CD4-positive, alpha-beta T cell treated with Interferon alpha-2 for 1 hour (primary cell): ENCODE measurements around the gene FNDC3B.
A peak's percentile ranks its signal among the peaks of the same experiment; 100 is the strongest.

Experiments
- DNase-seq, 2 donors: peaks; one replicate each; pipeline ENCODE4 v3.0.0-alpha.2; 2020 to 2022

The FNDC3B gene

DNA sequence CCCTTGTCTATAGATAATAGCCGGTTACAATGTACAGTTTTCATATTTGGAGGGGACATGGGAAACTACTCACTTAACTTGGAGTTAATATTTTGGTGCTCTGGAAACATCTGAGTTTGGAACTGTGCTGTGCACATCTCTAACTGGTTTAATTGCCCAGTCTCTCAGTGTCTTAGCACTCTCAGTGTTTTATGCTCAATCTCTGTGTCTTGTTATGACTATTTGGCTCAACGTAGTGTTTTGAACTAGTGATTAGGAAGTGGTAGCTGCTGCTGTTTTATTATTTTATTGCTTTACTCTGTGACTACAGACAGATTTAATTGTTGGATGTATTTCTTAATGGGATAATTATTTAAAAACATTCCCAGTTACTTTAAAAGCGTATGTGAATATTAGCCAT lies 17.0 kb downstream of the FNDC3B start:
- DNase-seq, result no peak

DNA sequence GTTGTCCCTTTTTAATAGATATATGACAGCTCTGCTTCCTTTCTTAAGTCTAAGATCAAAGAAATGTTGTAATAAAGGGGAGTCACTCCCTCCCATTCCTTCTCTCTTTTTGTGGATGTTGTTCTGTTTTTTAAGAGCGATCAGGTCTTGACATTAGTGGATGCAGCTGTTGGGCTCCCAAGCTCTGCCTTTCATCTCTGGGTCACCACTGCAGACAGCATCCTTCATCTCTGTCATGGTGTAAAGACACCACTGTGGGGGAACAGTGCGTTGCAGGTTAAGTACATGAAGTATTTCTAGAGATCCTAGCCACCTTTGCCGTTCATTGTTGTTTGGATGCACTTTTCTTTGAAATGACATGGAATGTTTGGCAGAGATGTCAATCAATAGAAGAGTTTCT lies 17.7 kb downstream of the FNDC3B start:
- no peak for DNase-seq

DNA sequence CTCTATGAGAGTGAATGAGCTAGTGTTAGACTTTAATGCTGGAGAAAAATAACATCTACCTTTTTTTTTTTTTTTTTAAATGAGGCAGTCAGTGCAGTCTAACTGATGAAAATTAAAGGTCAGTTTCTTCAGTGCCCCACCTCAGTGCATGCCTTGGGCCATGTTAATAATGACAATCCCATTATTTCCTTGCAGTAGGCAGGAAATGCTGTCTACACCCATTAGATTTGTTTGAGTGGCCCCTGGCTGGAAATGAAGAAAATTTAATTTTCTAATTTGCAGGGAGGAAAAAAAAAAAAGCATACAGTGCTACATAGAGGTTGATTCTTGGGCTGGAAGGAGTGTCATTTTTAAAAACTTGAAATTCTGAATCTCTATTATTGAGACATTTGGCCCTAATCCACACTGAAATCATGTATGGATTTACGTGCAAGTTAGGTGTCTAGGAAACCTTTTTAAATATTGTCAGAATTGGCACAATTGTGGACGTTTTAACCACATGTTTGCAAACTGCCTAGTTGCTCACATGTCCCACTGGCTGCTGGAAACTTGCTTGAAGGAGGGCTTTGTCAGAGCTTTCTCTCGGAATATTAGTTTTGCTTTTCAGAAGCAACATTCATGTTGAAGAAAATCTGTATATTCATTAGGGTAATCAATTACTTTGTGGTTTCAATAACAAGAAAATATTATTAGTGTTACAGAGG lies 18.4 kb downstream of the FNDC3B start:
- no peak for DNase-seq

DNA sequence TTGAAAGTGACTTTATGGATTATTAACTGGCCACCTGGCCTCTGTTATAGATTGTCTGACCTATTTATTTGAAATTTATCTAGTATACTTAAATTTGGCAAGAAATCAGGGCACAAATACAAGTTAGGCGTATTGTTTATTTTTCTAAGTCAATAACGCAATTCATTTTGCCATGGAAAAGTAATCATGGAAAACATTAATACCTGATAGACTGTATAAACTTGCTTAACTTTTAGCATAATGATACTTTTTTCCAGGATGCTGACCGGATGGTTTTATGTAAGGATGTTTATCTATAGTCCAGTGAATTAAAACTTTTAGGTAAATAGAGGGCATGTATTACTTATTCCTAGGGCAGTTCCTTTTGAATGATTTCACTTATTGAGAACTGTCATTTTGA lies 20.2 kb downstream of the FNDC3B start:
- DNase-seq, result no peak

DNA sequence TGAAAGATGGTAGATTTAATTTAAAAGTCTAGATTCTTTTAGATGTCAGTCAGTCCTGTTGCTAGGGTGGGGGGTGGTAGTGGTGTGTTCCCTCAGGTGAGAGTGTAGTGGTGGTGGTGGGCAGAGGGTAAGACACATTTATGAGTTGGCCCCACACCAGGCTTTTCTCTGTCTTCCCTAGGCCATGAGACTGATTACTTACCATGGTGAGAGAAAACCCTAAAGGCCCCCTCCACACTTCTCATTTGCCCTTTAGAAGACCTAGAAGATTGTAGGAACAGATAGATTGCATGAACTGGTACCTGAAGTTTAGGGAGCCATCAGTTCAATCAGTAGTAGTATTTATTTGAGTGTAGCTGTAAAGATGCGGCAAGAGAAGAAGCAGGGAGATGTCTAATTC lies 20.9 kb downstream of the FNDC3B start:
- no peak for DNase-seq

DNA sequence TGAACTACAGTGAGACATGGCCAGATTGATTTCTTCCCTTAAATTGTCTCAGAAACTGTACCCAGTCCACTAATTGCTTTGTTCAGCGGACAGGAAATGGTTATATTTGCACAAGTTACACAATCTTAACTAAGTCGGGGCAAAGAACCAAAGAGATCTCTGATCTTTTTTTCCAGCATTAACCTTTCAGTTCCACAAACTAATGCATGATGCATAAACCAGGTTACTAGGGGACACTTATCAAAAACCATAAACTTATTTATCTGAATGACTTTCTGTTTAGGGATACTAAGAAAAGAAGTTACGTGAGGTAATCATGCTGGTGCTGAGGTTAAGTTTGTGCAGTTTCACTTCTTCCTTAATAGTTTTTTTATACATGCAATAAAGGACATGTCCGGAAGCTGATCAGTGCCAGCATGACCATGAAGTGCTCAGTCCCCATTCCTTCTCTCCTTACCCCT lies 22.4 kb downstream of the FNDC3B start:
- DNase-seq, result peak; percentile 15 to 19

DNA sequence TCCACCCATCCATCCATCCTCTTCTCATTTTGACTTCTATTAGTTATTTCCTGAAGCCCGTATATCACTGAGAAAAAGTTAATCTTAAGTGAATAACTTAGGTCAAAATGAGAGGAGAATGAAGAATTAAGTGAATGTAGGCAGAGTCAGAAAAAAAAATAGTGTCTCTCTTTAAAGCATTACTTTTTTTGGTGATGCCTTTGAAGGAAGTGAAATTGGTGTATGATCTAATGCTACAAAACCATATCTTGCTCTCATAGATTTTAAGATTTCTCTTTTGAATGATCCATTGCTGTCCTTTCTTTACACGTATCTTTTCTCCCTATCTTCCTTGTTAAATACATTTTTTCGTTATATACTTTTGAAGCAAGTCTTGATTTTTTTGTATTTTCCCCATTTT lies 23.4 kb downstream of the FNDC3B start:
- DNase-seq, result no peak

DNA sequence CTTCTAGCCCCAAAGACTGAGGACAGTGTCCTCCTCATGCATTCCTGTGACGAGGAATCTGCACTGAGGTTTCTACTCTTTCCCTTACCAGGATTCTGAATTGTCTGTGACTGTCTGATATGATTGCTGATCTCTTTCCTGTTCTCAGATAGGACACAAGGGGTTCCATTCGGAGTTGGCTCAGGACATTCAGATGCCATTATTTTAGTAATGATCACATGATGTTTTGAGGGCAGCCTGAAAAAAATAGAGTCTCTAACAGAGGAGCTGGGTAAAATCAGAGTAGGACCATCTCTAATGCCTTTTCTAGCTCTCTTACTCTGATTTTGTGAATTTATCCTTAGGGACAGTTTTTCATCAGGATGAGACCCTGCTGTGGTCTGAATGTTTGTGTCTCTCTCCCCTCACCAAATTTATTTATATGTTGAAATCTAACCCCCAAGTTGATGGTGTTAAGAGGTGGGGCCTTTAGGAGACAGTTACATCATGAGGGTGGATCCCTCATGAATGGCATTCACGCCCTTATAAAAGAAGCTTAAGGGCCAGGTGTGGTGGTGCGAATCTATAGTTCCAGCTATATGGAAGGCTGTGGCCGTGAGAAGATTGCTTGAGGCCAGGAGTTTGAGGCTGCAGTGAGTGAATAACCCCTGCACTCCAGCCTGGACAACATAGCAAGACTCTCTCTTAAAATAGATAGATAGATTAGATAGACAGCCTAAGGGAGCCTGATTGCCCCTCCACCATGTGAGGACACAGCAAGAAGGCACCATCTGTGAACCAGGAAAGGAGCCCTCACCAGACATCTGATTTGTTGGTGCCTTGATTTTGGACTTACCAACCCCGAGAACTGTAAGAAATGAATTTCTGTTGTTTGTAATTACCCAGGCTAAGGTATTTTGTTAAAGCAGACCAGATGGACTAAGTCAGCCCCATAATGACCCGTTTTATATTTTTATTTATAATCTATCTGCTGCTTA lies 24.4 kb downstream of the FNDC3B start:
- no peak for DNase-seq

DNA sequence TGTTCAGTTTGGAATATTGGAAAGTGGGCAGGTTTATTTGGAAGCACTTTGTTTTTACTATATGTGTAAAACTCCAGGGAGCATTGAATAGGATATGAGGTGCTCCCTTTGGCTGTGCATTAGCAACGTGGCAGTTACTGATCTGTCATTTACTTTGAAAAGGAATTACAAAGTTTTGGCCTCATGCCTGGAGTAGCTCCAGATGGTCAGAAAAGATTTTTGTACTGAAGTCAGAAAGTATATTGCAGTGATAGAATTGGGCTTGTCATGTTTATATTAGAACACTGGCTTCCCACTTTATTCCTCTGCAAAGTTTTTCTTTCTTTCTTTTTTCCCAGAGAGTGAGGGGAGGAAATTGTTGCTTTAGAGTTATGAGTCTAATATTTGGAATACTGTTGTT lies 26.1 kb downstream of the FNDC3B start:
- DNase-seq, result no peak

DNA sequence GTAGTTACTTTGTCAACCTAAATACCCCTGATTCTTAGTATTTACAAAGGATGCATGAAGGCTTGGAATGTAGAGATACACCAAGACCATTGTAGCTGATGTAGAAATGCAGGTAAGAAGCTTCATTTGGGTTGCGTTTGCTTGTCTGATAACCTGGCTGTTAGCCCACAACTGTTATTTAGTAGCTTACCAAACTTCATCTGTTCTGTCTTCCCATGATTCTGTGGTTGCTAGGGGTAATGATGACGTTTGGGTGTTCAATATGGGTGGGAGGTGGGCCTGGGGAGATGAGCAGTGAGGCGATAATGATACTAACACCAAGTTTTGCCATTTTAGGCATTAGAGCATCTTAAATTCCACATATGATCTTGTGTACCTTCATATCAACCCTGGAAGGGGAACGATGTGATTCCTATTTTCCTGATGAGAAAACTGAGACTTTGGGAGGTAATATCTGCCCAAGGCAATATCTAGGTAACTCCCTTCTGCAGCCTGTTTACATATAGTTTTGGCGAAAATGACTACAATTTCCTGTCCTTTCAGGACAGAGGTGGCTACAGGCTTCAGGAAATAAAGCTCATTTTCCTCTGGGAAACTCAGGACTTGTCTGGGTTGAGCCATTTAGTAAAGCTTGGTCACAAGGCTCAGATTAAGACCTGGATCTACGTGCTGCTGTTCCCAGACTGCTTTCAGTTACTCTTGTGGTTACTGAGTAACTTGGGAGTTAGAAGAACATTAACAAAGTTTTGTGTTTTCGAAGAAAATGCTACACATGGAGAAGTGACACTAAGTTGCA lies 26.8 kb downstream of the FNDC3B start:
- no peak for DNase-seq

DNA sequence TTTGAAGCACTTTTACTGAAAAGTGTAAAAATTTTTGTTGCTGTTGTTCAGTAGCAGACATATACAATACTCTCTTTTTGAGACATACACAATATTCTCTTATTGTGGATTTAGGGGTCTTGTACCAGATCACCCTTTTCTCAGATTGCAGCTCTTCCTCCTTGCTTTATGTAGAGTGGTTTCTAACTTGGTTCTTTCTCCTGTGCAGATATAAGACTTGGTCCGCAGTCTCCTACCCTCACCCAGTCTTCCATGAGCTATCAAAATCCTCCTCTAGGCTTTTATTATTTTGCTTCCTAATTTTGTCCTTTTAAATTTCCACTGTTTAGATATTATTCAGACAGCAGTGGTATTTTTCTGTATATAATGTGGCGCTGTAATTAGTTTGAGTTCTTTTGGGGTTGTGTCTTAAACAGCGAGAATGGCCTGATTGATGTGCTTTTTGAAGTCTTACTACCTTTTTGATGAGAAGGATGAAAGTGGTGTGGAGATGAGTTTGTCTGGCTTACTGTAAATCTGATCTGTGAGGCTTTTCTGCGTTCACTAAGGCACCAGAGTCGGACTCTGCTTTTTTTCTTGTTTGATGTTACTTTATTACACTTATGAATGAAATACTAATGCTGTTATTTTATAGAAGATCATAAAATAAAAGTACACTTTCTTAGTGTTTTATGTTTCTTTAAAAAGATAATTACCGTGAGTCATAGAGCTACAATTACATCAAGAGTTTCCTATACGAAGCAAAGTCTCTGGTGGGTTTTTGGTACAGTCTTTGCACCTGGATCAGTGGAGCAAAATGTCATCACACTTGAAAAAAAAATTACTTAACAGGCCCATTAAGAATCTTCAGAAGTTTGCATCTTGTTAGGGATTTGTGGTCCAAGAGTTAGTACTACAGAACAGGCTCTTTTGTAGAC lies 27.8 kb downstream of the FNDC3B start:
- no peak for DNase-seq

DNA sequence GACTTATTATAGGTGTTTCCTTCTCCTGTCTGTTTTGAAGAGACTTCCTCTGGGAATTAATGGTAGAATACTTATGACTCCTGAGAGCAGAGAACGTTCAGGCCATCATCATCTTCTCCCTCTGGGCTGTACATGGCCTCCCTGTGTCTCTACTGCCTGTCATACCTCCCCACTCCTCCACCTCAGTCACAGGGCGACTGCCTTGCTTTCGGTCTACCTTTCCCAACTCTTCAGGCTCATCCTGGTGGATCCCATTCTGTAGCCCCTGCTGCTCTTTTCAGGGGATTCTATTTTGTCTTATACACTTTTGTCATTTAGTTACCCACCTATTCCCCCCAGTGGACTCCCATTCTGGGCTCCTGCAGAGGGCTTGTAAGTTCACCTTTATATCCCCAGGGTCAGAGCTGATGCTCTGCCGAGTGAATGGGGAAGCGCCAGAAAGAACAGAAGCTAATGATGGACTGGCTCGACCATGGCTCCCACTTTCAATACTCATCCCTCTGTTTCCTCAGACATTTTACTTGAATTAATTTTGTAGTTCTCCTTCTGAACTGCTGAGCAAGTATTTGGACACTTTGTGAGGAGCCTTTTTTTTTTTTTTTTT lies 28.6 kb downstream of the FNDC3B start:
- no peak for DNase-seq

DNA sequence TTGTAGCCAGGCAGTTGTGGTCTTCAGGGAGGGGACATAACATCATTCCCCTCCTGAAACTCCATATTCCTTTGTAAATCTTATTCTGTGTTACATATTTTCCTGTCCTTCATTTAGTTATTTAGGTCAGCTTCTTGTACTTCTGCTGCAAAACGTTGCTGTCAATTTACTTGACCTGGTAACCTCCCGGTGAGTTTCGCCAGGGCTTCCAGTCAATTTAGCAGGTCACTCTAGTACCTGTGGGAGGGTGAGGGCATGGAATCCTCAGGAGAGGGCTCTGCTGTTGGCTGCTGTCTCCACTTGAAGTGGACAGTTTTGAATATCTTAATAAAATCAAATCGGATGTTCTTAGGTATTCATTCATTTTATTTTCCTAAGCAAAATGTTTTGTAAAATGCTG lies 29.6 kb downstream of the FNDC3B start:
- DNase-seq, result no peak

DNA sequence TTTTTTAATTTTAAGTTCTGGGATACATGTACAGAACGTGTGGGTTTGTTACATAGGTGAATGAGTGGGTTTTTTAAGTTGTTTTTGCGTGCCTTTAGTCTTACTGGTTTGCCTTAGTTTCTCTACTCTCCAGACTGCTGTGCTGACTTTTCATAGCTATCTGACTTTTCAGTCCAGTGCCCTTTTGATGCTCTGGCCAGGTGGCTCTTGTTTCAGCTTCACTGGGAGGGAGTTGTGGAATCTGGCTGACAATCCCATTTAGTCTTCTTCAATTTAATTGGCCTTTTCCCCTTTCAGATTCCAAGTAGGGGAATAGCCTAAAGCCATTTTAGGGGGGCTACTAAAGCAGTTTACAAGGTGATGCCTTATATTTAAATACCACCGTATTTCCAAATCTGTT lies 30.1 kb downstream of the FNDC3B start:
- DNase-seq, result no peak

DNA sequence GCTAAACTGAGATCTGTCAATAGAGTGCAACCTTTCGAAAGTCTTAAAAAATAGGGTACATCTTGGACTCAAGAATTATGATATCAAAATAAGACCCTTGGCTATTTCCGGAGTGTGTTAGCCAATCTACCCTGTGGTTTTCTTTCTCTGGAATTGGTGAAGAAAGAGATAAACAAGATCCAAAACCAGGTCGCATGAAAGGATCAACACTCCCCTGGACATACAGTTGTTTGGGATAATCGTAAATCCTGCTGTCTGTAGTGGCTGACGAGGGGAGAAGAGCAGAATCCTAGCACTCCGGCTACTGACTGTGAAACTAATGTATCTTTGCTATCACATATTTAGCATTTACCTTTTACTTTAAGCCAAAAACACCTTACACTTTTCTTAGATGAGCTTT lies 30.9 kb downstream of the FNDC3B start:
- DNase-seq, result no peak

DNA sequence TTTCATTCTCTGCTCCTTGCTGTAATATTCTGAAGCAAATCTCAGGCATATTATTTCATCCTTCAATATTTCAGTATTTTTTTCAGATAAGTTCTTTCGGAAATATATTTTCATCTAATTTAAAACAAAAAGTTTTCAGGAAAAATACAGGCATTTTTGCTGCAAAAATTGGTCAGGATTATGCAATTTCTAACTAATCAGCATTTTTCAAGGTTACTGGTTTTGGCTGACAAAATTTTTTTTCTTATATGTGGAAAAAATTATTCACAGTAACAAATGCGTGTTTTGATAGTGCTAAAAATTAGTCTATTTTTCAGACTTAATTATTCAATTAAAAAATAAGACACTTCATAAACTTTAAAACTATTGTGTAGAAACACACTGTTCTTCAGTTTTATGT lies 31.4 kb downstream of the FNDC3B start:
- no peak for DNase-seq

DNA sequence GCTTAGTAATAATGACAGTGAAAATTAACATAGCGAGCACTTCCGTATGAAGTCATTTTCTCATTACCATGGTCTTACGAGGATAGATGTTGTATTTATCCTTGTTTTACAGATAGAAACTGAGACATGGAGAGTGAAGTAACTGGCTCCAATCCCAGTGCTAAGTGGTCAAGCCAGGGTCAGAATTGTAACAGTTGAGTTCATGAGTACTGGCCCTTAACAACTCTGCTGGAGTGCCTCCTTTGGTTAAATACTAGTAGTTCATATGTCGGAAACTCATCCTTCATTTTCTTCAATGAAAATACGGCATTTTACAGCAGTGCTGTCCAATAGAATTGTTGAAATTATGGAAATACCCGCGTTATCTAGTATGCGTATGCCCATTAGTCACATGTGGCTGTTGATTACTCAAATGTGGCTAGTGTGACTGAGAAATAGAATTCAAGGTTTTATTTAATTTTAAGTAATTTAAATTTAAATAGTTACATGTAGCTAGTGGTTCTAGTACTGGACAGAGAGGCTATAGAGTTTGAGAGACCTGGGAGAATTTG lies 32.5 kb downstream of the FNDC3B start:
- DNase-seq, result no peak

DNA sequence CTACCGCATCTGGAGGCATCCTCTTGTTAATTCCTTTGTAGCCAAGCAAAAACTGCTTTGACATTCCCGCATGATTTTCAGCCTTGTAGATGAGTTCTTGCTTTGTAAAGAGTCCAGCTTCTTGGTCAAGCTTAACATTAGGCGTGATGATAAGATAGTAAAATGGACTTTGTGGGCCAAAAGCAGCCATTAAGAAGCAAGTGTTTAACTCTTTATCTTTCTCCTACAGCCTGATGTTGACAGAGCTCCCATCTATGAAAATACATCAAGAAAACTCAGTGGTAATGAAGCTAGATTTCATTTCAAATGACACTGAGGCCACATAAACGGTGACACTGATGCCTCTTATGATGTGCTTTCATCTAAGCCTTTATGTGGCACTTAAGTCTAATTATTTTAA lies 33.2 kb downstream of the FNDC3B start:
- no peak for DNase-seq

DNA sequence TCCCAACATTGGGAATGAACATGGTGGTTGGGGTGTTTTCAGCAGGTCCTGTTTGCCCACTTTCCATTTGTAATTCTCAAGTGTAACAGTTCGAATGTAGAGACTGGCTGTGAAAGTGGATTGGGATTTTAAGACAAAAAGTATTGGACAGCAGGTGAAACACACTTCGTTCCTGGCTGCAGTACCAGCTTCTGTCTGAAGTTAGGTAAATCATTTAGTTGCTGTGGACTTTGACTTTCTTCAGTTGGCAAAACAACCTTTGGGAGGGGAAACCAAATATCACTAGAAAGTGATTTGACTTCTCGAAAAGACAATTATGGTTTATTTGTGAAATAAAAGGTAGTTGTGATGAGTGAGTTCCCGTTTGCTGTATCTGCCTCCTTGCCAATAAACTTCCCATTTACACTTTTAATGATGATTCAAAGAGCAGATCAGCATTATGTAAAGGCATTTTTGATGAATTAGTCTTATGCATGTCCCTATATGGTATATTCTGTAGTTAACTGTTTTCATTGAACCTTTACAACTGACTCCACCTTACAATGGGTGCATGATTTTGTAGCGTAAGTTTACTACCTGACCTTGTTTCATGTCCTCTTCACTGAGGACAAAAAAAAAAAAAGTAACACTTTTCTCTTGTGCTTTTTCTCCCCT lies 34.0 kb downstream of the FNDC3B start:
- DNase-seq, result no peak

DNA sequence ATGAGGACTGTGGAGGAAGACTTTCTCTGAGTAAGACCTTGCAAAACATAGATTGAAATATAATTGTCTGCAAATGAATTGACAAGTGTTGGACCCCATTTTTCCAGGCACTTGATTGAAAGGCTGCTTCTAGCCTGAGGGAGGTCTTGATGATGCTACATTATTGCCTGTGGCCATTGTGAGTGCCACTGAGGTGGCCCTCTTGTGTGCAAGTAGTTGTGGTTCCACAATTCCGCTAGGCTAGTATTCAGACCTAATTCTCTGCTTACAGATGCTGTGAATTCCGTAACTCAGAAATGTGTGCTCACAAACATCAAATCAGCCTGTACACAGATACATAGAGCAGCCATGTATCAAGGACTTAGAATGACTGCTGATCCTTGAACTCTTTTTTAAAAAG lies 34.7 kb downstream of the FNDC3B start:
- DNase-seq, result no peak

DNA sequence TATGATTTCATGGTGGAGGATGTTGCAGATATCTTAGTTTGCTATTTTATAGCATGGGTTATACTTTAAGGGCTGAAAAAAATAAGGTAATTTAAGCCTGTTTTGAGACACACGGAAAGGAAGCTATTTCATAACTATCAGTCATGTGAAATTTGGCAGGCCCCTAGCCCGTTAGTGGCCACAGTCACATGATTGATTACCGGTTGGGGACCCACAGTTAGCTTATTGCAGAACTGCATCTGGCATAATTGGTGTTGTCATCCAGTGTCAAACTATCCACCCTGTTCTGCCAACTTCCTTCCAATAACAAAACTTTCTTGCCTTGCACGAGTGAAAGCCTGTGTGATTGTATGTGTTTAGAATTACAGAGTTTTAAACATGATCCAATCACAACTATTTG lies 35.2 kb downstream of the FNDC3B start:
- peak in 1 of 2 donors; percentile 25 for DNase-seq
